Fibroblast of lung (primary cell): Measurements from ENCODE around the gene SNRPA1. TPM values are rescaled to one million over a fixed set of nuclear protein-coding genes. Genes with fewer than 3 reads are reported as not detected.

Source experiments
- DNase-seq, 2 donors: peaks; one replicate each; pipeline versions ENCODE4 v3.0.0 to v3.0.0-alpha.2; 2010; ENCODE audit warnings: low read depth in 2 of 2
- H2AFZ ChIP-seq: 2 replicates; pipeline ENCODE4 v1.5.1; 2012; ENCODE audit warnings: low read length, control low read depth, inconsistent platforms
- H3K27ac ChIP-seq: 2 replicates; pipeline ENCODE4 v1.5.1; 2011; ENCODE audit warnings: low read length, control low read depth; ENCODE audit not compliant: insufficient read depth
- H3K27me3 ChIP-seq: 2 replicates; pipeline ENCODE4 v1.5.1; 2011; ENCODE audit warnings: mild to moderate bottlenecking, low read length; ENCODE audit not compliant: control insufficient read depth, insufficient read depth
- H3K36me3 ChIP-seq: 2 replicates; pipeline ENCODE4 v1.5.1; 2011; ENCODE audit warnings: low read length; ENCODE audit not compliant: control insufficient read depth, insufficient read depth
- H3K4me1 ChIP-seq: 2 replicates; pipeline ENCODE4 v1.5.1; 2011; ENCODE audit warnings: low read length; ENCODE audit not compliant: control insufficient read depth, insufficient read depth; ENCODE audit errors: extremely low read depth
- H3K4me2 ChIP-seq: 2 replicates; pipeline ENCODE4 v1.5.1; 2011; ENCODE audit warnings: low read length, control low read depth; ENCODE audit not compliant: insufficient read depth; ENCODE audit errors: extremely low read depth
- H3K4me3 ChIP-seq, 4 experiments: fragments of 200-600 bp in 1 of 4; sonication (generic) in 1 of 4; replicated peaks in 1 of 4; 2 replicates each; pipeline ENCODE4 v1.5.1; 2011 to 2016; ENCODE audit warnings: low read length in 4 of 4, low read depth in 3 of 4, mild to moderate bottlenecking in 3 of 4, control low read depth in 2 of 4, inconsistent platforms in 1 of 4, mixed read lengths in 1 of 4; ENCODE audit not compliant: insufficient read depth in 1 of 4; ENCODE audit errors: control extremely low read depth in 1 of 4
- H3K79me2 ChIP-seq: 2 replicates; pipeline ENCODE4 v1.5.1; 2012; ENCODE audit warnings: mild to moderate bottlenecking, low read length, inconsistent platforms; ENCODE audit not compliant: control insufficient read depth, insufficient read depth
- H3K9ac ChIP-seq: 2 replicates; pipeline ENCODE4 v1.5.1; 2011; ENCODE audit warnings: mild to moderate bottlenecking, low read length, control low read depth; ENCODE audit not compliant: insufficient read depth
- H3K9me3 ChIP-seq: 2 replicates; pipeline ENCODE4 v1.5.1; 2012; ENCODE audit warnings: low read depth, low read length; ENCODE audit not compliant: control insufficient read depth, insufficient read depth
- H4K20me1 ChIP-seq: 2 replicates; pipeline ENCODE4 v1.5.1; 2011; ENCODE audit warnings: low read length; ENCODE audit not compliant: control insufficient read depth, insufficient read depth; ENCODE audit errors: extremely low read depth
- EZH2 ChIP-seq: IDR thresholded peaks from 2 replicates; pipeline ENCODE4 v1.5.1; 2012; ENCODE audit warnings: low read length, control low read depth, mild to moderate bottlenecking; ENCODE audit errors: missing control alignments
- polyA plus RNA-seq, 2 donors: library from polyadenylated mRNA; depleted of rRNA in 1 of 2; stranded (reverse) in 1 of 2; unstranded in 1 of 2; fragments of >200 nt; gene quantifications; 2 replicates each; pipeline ENCODE4 v1.2.1, GENCODE V29; 2011 to 2012; ENCODE audit warnings: missing spikeins in 1 of 2
- total RNA-seq: library from RNA; depleted of rRNA; stranded (reverse); fragments of >200 nt; gene quantifications from 2 replicates; pipeline ENCODE4 v1.2.1, GENCODE V29; 2014
- TF ChIP-seq, protein P1 (sequence below), 2 donors: IDR thresholded peaks in 1 of 2; conservative IDR thresholded peaks in 1 of 2; 1 replicate in 1 of 2; 2 replicates in 1 of 2; pipeline ENCODE4 v1.5.1; 2011 to 2012; ENCODE audit warnings: low read length in 2 of 2, control low read depth in 1 of 2, inconsistent platforms in 1 of 2, low read depth in 1 of 2, mild to moderate bottlenecking in 1 of 2

SNRPA1 gene
- total and polyA plus RNA-seq, 2 donors (not counting 1 experiment from before 2014, with no cell fraction given): 12.9 to 90.3 TPM

DNA sequence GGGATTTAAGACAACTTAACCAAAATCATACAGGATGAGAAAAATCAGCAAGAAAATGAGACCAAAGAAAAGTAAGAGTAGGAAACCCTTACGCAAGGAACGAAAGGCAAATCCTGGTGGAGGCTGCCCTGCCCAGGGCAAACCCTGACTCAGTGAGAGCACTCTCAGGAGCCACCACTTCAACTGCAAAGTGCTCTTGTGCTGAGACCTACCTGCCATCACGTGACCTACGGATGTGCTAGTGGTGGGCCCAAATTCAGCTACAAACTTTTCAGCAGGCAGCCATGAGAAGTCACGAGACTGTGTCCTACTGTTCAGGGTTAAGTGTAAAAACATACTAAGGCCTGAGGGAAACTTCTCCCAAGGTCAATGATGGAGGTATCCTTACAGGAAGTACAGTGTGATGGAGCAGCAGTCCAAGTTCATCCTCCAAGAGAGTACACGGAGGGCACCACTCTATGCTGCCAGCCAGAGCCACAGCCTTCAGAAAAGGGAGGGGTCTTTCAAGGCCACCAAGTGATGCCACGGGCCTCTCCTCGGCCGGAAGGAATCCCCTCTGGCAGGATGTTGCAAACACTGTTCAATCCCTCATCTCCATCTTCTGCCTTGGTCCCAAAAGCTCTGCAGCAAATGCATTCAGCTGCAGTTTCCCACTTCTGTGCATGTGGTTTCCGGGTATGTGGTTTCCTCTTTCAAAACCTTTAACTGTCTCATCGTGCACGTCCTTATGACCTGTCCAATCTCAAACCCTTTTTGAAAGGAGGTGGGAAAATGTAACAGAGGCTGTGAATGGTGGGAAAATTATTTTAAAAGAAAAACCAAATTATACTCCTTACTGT lies 52.7 kb downstream of the SNRPA1 start:
- H2AFZ ChIP-seq: no peak overlapping the region
- DNase-seq: peak in 1 of 2 donors; percentile 77
- H3K79me2 ChIP-seq: peaks cover 99% of the 10 kb centered on the region
- TF ChIP-seq, protein P1, sequence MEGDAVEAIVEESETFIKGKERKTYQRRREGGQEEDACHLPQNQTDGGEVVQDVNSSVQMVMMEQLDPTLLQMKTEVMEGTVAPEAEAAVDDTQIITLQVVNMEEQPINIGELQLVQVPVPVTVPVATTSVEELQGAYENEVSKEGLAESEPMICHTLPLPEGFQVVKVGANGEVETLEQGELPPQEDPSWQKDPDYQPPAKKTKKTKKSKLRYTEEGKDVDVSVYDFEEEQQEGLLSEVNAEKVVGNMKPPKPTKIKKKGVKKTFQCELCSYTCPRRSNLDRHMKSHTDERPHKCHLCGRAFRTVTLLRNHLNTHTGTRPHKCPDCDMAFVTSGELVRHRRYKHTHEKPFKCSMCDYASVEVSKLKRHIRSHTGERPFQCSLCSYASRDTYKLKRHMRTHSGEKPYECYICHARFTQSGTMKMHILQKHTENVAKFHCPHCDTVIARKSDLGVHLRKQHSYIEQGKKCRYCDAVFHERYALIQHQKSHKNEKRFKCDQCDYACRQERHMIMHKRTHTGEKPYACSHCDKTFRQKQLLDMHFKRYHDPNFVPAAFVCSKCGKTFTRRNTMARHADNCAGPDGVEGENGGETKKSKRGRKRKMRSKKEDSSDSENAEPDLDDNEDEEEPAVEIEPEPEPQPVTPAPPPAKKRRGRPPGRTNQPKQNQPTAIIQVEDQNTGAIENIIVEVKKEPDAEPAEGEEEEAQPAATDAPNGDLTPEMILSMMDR (conservative IDR thresholded peaks at IDR 0.05 in 1 of 2, IDR thresholded peaks at IDR 0.05 in 1 of 2; ENCODE audit: low read depth in 1 of 2, low read length in 2 of 2): no peak
- no peak for TF ChIP-seq EZH2
- H3K36me3 ChIP-seq: peaks cover 3% of the 10 kb centered on the region
- H3K4me3 ChIP-seq: no peak overlapping the region
- peaks cover 39% of the 10 kb centered on the region for H3K4me1 ChIP-seq
- H4K20me1 ChIP-seq: no peaks in the 10 kb centered on the region
- H3K4me2 ChIP-seq: no peak overlapping the region
- H3K27ac ChIP-seq: peak overlapping the region; percentile 18
- no peaks in the 10 kb centered on the region for H3K9me3 ChIP-seq
- no peaks in the 10 kb centered on the region for H3K27me3 ChIP-seq
- H3K9ac ChIP-seq: no peak overlapping the region

DNA sequence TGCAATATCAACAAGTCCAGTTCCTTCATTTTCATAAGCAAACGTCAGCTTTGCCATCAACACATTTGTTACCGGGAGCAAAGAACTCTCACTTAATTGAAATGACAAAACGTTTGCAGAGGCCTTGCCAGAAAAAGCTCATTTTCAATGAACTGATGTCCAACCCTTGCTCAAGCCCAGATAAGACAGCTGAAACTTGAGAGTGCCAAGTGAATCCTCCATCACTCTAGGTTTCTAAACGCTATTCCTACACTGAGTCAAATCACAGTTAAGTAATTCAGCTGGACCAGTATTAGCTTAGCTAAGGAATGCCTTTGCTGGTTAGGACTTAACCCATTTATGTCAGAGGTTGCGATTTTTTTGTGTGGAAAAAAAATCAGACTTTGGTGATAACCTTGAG lies 54.7 kb downstream of the SNRPA1 start:
- TF ChIP-seq, protein P1 (conservative IDR thresholded peaks at IDR 0.05 in 1 of 2, IDR thresholded peaks at IDR 0.05 in 1 of 2; ENCODE audit: low read depth in 1 of 2, low read length in 2 of 2): no peak
- no peak for TF ChIP-seq EZH2
- H3K9ac ChIP-seq: no peak overlapping the region
- H3K36me3 ChIP-seq: peaks cover 3% of the 10 kb centered on the region
- DNase-seq: peak; percentile 82
- peak overlapping the region; percentile 1 for H3K4me2 ChIP-seq
- H3K79me2 ChIP-seq: peaks cover 97% of the 10 kb centered on the region
- H3K9me3 ChIP-seq: no peaks in the 10 kb centered on the region
- H2AFZ ChIP-seq: no peak overlapping the region
- H3K27me3 ChIP-seq: no peaks in the 10 kb centered on the region
- no peaks in the 10 kb centered on the region for H4K20me1 ChIP-seq
- H3K27ac ChIP-seq: no peak overlapping the region
- H3K4me1 ChIP-seq: peaks cover 39% of the 10 kb centered on the region
- peak overlapping the region in 1 of 4 experiments; percentile 19 for H3K4me3 ChIP-seq

DNA sequence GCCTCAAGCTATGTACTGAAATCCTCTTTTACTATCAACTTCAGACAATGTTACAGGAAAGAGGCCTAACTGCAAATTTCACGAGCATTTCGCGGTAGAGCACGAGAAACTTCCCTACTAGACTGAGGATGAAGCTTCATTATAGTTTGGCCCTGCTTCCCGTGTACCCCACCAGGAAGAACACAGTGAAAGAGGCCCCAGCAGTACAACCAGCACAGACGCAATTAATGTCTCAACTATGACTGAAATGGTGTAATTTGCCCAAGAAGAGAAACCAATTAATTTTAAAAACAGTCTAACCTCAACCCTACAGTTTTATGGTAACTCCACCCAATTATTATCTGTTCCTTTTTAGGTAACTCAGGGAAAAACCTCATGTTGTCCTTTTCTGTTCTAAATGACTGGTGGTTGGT lies 55.3 kb downstream of the SNRPA1 start:
- Histone ChIP-seq H3K4me2 (peak overlapping the region; percentile 56), H3K9me3 (no peaks in the 10 kb centered on the region), H3K9ac (no peak overlapping the region), H3K36me3 (peaks cover 8% of the 10 kb centered on the region), H3K4me1 (peaks cover 34% of the 10 kb centered on the region), H3K27me3 (no peaks in the 10 kb centered on the region), H3K4me3 (no peak overlapping the region), H3K79me2 (peaks cover 97% of the 10 kb centered on the region), H3K27ac (peak overlapping the region; percentile 18), H4K20me1 (no peaks in the 10 kb centered on the region), H2AFZ (no peak overlapping the region)
- DNase-seq: no peak
- TF ChIP-seq EZH2: no peak
- TF ChIP-seq, protein P1 (conservative IDR thresholded peaks at IDR 0.05 in 1 of 2, IDR thresholded peaks at IDR 0.05 in 1 of 2; ENCODE audit: low read depth in 1 of 2, low read length in 2 of 2): no peak
